Activated naive CD4-positive, alpha-beta T cell treated with anti-CD3 and anti-CD28 coated beads for 36 hours (primary cell): ENCODE data around the gene LRRC4C. TPM values are rescaled to one million over a fixed set of nuclear protein-coding genes. Genes with fewer than 3 reads are reported as not detected.

Experiments used
- CTCF ChIA-PET: fragments of 350-600 bp; sonication (Branson Sonifier 250); formaldehyde crosslinking; loops from one replicate; lab custom pipeline; 2021; ENCODE audit warnings: antibody characterized with exemption; lab: Charles Lee
- DNase-seq: peaks from one replicate; pipeline ENCODE4 v3.0.0-alpha.2; 2020
- H3K27ac Mint-ChIP-seq: one replicate; pipeline ENCODE4 v1.8.0; 2021; ENCODE audit warnings: mild to moderate bottlenecking, mixed read lengths
- H3K27me3 Mint-ChIP-seq: one replicate; pipeline ENCODE4 v1.8.0; 2021; ENCODE audit warnings: low read depth, mixed read lengths
- H3K36me3 Mint-ChIP-seq: one replicate; pipeline ENCODE4 v1.8.0; 2021; ENCODE audit warnings: low read depth, mixed read lengths
- H3K4me1 Mint-ChIP-seq: one replicate; pipeline ENCODE4 v1.8.0; 2021; ENCODE audit warnings: low read depth, mixed read lengths
- H3K4me3 Mint-ChIP-seq: one replicate; pipeline ENCODE4 v1.8.0; 2021; ENCODE audit warnings: mild to moderate bottlenecking, moderate library complexity, mixed read lengths
- H3K9me3 Mint-ChIP-seq: one replicate; pipeline ENCODE4 v1.8.0; 2021; ENCODE audit warnings: mixed read lengths
- intact Hi-C: fragments of 100-400 bp; cut with micrococcal nuclease; formaldehyde crosslinking; loops from one replicate; pipeline ENCODE4 v1.15.1; 2023
- total RNA-seq, 2 experiments: library from RNA; stranded (reverse); gene quantifications; one replicate each; pipeline ENCODE4 v1.2.3, GENCODE V29; 2021

The LRRC4C gene
- total RNA-seq, 2 experiments from 2014 or later: not detected

GRCh38 chr11:40360206-40360798 lies 1099.2 kb downstream of the LRRC4C start:
- no peak for DNase-seq
- peaks cover 23% of the 10 kb centered on the region for H3K9me3 Mint-ChIP-seq
- H3K4me3 Mint-ChIP-seq: no peak overlapping the region
- intact Hi-C loops: no loop called here
- no peak overlapping the region for H3K27ac Mint-ChIP-seq
- CTCF ChIA-PET: no interaction called here
- no peaks in the 10 kb centered on the region for H3K4me1 Mint-ChIP-seq
- no peaks in the 10 kb centered on the region for H3K27me3 Mint-ChIP-seq
- H3K36me3 Mint-ChIP-seq: no peaks in the 10 kb centered on the region

GRCh38 chr11:40354121-40354520 lies 1105.3 kb downstream of the LRRC4C start:
- Mint-ChIP-seq H3K9me3 (peaks cover 9% of the 10 kb centered on the region), H3K27ac (no peak overlapping the region), H3K36me3 (peaks cover 2% of the 10 kb centered on the region), H3K27me3 (no peaks in the 10 kb centered on the region), H3K4me1 (no peaks in the 10 kb centered on the region), H3K4me3 (no peak overlapping the region)
- intact Hi-C loops: no loop called here
- CTCF ChIA-PET: no interaction called here
- DNase-seq: no peak

GRCh38 chr11:40340911-40341310 lies 1118.5 kb downstream of the LRRC4C start:
- H3K36me3 Mint-ChIP-seq: no peaks in the 10 kb centered on the region
- H3K4me1 Mint-ChIP-seq: no peaks in the 10 kb centered on the region
- intact Hi-C loops: no loop called here
- peaks cover 12% of the 10 kb centered on the region for H3K9me3 Mint-ChIP-seq
- no peak overlapping the region for H3K27ac Mint-ChIP-seq
- H3K4me3 Mint-ChIP-seq: no peak overlapping the region
- H3K27me3 Mint-ChIP-seq: no peaks in the 10 kb centered on the region
- CTCF ChIA-PET: no interaction called here
- DNase-seq: no peak

- H3K27ac Mint-ChIP-seq: no peak overlapping the region
Observed at GRCh38 chr11:40338739-40339138, 1120.7 kb downstream of the LRRC4C start.

GRCh38 chr11:40338062-40338461 lies 1121.4 kb downstream of the LRRC4C start:
- no peak overlapping the region for H3K27ac Mint-ChIP-seq
- DNase-seq: no peak

More at GRCh38 chr11:40338739-40339138, 1120.7 kb downstream of the LRRC4C start:
- no peaks in the 10 kb centered on the region for H3K36me3 Mint-ChIP-seq
- H3K4me3 Mint-ChIP-seq: no peak overlapping the region
- CTCF ChIA-PET: no interaction called here
- intact Hi-C loops: no loop called here
- H3K9me3 Mint-ChIP-seq: peaks cover 8% of the 10 kb centered on the region
- no peak for DNase-seq
- no peaks in the 10 kb centered on the region for H3K4me1 Mint-ChIP-seq
- H3K27me3 Mint-ChIP-seq: no peaks in the 10 kb centered on the region

GRCh38 chr11:40337118-40337517 lies 1122.3 kb downstream of the LRRC4C start:
- no peak overlapping the region for H3K4me3 Mint-ChIP-seq
- H3K9me3 Mint-ChIP-seq: peaks cover 7% of the 10 kb centered on the region
- intact Hi-C loops: no loop called here
- no peaks in the 10 kb centered on the region for H3K4me1 Mint-ChIP-seq
- CTCF ChIA-PET: no interaction called here
- H3K27ac Mint-ChIP-seq: no peak overlapping the region
- no peak for DNase-seq
- no peaks in the 10 kb centered on the region for H3K36me3 Mint-ChIP-seq
- no peaks in the 10 kb centered on the region for H3K27me3 Mint-ChIP-seq

More at GRCh38 chr11:40338062-40338461, 1121.4 kb downstream of the LRRC4C start:
- Mint-ChIP-seq H3K36me3 (no peaks in the 10 kb centered on the region), H3K4me3 (no peak overlapping the region), H3K4me1 (no peaks in the 10 kb centered on the region), H3K27me3 (no peaks in the 10 kb centered on the region), H3K9me3 (peaks cover 7% of the 10 kb centered on the region)
- intact Hi-C loops: no loop called here
- CTCF ChIA-PET: no interaction called here

- Mint-ChIP-seq H3K36me3 (no peaks in the 10 kb centered on the region), H3K9me3 (peaks cover 4% of the 10 kb centered on the region), H3K27ac (no peak overlapping the region), H3K4me1 (no peaks in the 10 kb centered on the region), H3K27me3 (no peaks in the 10 kb centered on the region), H3K4me3 (no peak overlapping the region)
- DNase-seq: no peak
- intact Hi-C loops: no loop called here
- CTCF ChIA-PET: no interaction called here
Observed at GRCh38 chr11:40328890-40329614, 1130.4 kb downstream of the LRRC4C start.

GRCh38 chr11:40323241-40323640 lies 1136.2 kb downstream of the LRRC4C start:
- Mint-ChIP-seq H3K27me3 (no peaks in the 10 kb centered on the region), H3K27ac (no peak overlapping the region), H3K36me3 (no peaks in the 10 kb centered on the region), H3K4me3 (no peak overlapping the region), H3K4me1 (no peaks in the 10 kb centered on the region), H3K9me3 (no peaks in the 10 kb centered on the region)
- CTCF ChIA-PET: no interaction called here
- intact Hi-C loops: no loop called here
- no peak for DNase-seq

- intact Hi-C loops: no loop called here
- Mint-ChIP-seq H3K27ac (no peak overlapping the region), H3K9me3 (peaks cover 2% of the 10 kb centered on the region), H3K4me3 (no peak overlapping the region), H3K36me3 (no peaks in the 10 kb centered on the region), H3K27me3 (no peaks in the 10 kb centered on the region), H3K4me1 (no peaks in the 10 kb centered on the region)
- DNase-seq: no peak
- CTCF ChIA-PET: no interaction called here
Observed at GRCh38 chr11:40321537-40321936, 1137.9 kb downstream of the LRRC4C start.

- no peak for DNase-seq
- CTCF ChIA-PET: no interaction called here
- Mint-ChIP-seq H3K4me3 (no peak overlapping the region), H3K4me1 (no peaks in the 10 kb centered on the region), H3K36me3 (no peaks in the 10 kb centered on the region), H3K27ac (no peak overlapping the region), H3K9me3 (peaks cover 9% of the 10 kb centered on the region), H3K27me3 (no peaks in the 10 kb centered on the region)
- intact Hi-C loops: no loop called here
Observed at GRCh38 chr11:40316171-40316570, 1143.3 kb downstream of the LRRC4C start.

GRCh38 chr11:40315122-40315521 lies 1144.3 kb downstream of the LRRC4C start:
- H3K27me3 Mint-ChIP-seq: no peaks in the 10 kb centered on the region
- intact Hi-C loops: no loop called here
- no peak overlapping the region for H3K27ac Mint-ChIP-seq
- H3K36me3 Mint-ChIP-seq: no peaks in the 10 kb centered on the region
- DNase-seq: no peak
- H3K4me1 Mint-ChIP-seq: no peaks in the 10 kb centered on the region
- H3K4me3 Mint-ChIP-seq: no peak overlapping the region
- CTCF ChIA-PET: no interaction called here
- H3K9me3 Mint-ChIP-seq: peaks cover 9% of the 10 kb centered on the region

- intact Hi-C loops: no loop called here
- Mint-ChIP-seq H3K9me3 (peaks cover 9% of the 10 kb centered on the region), H3K36me3 (no peaks in the 10 kb centered on the region), H3K27ac (no peak overlapping the region), H3K4me1 (no peaks in the 10 kb centered on the region), H3K27me3 (no peaks in the 10 kb centered on the region), H3K4me3 (no peak overlapping the region)
- CTCF ChIA-PET: no interaction called here
- no peak for DNase-seq
Observed at GRCh38 chr11:40314327-40314726, 1145.1 kb downstream of the LRRC4C start.
